Stimulated activated CD8-positive, alpha-beta memory T cell treated with anti-CD3 and anti-CD28 coated beads, Interleukin-7, amount 100 ng/mL, for 1 hour (primary cell): ENCODE measurements around the gene FXR2.
"Not testable (repeated sequence)": the region's sequence is repeated elsewhere in the genome, so short reads cannot be mapped to it uniquely, and the experiment has no call there.

Source experiments
- DNase-seq, 2 donors: peaks; one replicate each; pipeline ENCODE4 v3.0.0-alpha.2; 2020; ENCODE audit warnings: low read depth in 2 of 2

FXR2 gene

DNA sequence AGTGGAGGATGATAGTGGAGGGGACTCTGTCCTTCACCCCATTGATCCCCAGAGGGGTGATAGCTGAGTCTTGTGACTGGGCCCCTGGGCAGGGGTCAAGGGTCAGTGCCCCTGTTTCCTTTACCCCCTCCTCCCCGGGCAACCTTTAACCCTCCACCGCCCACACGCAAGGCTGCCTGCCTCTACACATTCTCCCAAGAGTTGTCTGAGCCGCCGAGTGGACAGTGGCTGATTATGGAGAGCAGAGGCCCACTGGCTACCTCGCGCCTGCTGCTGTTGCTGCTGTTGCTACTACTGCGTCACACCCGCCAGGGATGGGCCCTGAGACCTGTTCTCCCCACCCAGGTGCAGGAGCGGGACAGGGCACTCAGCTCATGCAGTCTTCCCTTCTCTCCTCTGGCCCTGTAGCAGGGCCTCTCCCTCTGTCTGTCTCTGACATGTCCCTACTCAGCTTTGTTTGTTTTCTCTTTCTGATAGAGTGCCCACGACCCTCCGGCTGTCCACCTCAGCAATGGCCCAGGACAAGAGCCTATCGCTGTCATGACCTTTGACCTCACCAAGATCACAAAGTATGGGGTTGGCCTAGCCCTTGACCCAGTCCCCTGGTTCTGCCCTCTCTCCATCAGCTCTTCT lies 15.4 kb upstream of the FXR2 start, which contains the start of gene SHBG:
Gene SHBG, plus strand, starts transcription at position 197 of the 633 bp plus-strand sequence. Its CDS starts 38 bp downstream, at position 235.
- no peak for DNase-seq

DNA sequence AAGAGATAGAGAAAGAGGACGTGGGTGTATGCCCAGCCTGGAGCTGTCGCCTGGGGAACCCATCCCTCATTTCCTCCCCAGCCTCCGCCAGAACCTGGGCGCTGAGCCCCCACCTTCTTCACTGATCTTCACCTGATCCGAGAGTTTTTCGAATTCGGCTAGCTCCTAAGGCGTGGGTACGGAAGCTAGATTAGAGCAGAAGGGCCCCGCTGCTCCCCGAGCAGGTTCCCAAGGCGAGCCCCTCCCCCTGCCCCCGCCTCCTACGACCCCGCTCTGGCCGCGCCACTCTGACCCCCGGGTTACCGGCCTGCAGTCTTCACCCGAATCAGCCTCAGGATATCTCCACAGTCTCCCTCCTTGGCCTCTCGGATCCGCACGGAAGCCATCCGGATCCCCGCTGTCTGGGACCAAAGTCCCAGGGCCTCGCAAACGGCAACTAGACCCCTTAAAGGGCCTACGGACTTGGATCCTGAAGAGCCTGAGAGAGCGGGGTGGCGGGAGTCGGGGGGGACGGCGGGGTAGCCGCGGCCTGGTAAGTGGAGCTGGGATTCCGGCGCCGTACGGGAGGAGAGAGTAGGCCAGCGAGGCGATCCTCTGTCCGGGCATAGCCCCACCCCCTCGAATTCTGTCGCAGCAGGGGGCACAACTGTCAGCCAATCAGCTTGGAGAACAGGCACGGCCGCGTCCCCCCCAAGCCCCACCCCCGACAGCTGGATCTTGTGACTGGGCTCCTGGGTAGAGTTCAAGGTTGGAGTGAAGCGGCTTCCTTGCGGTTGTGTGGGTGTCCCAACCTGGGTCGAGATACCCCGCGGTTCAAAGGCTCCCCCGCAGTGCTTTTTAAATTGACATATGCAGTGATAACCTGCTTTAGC lies 12.8 kb upstream of the FXR2 start, which contains the start of gene SAT2:
Gene SAT2, minus strand, starts transcription at position 572 of the 872 bp plus-strand sequence. Its CDS starts 186 bp downstream, at position 386.
- DNase-seq = peak; percentile 70

DNA sequence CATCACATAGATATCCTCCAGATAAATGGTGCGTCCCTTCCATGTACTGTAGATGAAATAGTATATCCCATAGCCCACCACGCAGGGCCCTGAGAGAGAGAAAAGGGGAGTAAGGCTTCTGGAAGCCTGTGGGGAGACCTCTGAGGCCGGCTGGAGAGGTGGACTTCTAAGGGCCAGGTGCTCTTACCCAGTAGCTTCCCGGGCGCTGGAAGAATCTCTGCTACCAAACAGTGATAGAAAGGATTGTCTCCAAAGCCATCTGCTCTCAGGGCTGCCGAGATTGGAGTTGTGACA lies 12.2 kb upstream of the FXR2 start:
- no peak for DNase-seq

DNA sequence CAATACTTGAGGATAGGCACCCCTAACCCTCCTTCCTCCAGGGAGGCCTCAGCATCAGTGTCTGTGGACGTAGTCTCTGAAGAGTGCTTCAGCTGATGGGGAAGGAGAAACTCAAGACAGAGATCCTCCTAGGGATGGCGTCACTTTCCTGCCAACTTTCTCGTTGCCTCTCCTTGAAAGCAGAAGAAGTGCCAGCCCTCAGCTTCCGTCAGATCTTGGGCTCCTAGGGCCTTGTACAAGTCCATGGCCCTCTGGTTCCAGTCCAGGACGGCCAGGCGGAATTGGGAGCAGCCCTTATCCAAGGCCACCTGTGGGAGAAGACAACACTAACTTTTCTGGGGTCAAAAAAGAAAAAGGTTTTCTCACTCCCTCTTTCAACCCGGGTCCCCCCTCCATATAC lies 11.6 kb upstream of the FXR2 start:
- DNase-seq = no peak

DNA sequence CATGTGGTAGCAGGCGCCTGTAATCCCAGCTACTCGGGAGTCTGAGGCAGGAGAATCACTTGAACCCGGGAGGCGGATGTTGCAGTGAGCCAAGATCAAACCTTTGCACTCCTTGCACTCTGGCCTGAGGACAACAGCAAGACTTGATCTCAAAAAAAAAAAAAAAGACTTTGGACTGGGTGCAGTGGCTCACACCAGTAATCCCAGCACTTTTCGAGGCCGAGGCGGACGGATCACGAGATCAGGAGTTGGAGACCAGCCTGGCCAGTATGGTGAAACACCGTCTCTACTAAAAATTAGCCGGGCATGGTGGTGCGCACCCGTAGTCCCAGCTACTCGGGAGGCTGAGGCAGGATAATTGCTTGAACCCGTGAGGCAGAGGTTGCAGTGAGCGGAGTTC lies 11.1 kb upstream of the FXR2 start:
- DNase-seq = not testable (repeated sequence)

DNA sequence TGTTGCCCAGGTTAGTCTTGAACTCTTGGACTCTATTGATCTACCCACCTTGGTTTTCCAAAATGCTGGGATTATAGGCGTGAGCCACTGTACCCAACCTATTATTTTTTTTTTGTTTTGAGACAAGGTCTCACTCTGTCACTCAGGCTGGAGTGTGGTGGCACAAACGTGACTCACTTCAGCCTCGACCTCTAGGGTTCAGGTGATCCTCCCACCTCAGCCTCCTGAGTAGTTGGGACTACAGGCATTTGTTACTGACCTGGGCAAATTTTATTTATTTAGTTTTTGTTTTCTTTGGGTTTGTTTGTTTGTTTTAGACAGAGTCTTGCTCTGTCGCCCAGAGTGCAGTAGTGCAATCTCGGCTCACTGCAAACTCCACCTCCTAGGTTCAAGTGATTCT lies 9.0 kb upstream of the FXR2 start:
- DNase-seq = no peak

DNA sequence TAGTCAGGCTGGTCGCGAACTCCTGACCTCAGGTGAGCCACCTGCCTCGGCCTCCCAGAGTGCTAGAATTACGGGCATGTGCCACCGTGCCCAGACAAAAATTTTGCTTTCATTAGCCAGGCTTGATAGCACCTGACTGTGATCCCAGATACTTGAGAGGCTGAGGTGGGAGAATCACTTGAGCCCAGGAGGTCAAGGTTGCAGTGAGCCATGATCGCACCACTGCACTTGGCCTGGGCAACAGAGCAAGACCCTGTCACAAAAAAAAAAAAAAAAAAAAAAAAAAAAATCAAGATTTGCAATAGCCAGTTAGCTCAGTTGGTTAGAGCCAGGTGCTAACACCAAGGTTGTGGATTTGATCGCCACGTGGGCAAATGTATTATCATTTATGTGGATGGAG lies 6.1 kb upstream of the FXR2 start:
- DNase-seq = no peak

DNA sequence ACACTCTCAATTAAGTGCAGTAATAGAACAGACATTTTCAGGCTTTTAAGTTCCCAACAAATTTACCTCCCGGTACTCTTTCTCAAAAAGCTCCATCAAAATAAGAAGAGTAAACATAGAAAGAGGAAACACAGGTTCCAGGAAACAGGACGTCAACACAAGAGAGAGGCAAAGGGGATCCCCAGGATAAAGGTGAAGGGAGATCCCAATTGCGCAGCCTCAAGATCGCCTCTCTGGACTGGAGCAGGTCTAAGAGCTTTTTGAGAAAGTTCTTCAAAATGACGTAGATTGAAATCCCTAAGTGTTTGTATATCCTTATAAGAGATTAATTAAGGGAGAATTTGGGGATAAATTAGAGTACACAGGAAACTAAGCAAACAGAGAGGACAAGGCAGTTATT lies 3.9 kb upstream of the FXR2 start:
- DNase-seq = no peak

DNA sequence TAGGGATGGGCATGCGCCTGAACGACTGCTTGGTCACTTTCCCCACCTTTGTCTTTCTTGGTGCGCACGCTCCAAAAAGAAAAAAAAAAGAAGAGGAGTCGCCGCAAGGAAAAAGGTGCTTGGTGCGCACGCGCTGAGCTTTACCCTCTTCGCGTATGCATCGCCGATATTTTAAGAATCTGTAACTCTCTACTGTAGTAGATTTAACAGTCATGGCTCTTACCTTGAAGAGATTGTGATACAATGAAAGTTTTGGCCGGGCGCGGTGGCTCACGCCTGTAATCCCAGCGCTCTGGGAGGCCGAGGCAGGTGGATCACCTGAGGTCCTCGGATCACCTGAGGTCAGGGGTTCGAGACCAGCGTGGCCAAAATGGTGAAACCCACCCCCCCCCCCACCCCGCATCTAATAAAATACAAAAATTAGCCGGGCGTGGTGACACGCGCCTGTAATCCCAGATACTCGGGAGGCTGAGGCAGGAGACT lies 609 bp upstream of the FXR2 start:
- DNase-seq = no peak

DNA sequence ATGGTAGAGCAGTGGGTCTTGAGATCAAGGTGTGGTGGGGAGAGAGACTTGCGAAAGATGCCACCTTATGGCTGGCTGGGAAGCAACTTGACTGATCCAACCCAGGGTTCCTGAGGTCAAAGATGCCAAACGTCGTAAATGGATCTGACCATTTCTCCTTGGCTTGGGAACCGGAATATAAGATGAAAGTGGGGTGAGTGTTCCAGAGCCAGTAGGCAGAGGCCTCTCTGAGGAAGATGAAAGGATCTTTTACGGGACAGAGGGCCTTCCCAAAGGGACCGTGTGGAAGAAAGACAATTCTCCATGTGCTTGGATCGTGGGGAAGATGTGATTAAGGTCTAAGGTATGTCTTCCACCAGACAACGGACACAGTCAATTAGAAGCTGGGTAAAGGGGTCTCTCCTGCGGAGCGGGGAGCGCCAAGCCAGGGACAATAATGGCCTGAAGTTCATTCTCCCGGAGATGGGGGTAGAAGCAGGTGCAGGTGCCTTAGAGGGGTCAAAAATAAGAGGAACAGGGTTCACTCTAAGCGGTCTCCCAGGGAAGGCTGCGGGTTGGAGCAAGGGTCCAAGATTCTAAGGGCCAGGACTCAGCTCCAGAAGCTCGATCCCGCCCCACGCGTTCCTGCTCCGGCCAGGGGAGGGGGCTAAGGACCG lies 800 bp downstream of the FXR2 start:
- no peak for DNase-seq

DNA sequence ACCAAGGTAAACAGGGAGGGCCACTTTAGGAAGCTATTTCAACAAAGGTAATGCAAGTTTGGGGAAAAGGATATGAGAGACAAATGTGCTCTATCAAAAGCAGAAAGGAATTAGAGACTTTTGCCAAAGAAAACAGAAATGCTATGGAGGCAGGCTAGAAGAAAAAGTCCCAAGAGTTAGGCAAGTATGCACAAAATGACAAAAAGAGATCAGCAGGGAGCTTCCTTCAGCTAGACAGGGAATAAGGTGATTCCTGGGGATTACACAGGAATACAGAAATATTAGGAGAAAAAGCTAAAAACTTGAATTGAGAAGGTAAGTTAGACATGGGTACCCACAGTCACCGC lies 2.4 kb downstream of the FXR2 start:
- no peak for DNase-seq

DNA sequence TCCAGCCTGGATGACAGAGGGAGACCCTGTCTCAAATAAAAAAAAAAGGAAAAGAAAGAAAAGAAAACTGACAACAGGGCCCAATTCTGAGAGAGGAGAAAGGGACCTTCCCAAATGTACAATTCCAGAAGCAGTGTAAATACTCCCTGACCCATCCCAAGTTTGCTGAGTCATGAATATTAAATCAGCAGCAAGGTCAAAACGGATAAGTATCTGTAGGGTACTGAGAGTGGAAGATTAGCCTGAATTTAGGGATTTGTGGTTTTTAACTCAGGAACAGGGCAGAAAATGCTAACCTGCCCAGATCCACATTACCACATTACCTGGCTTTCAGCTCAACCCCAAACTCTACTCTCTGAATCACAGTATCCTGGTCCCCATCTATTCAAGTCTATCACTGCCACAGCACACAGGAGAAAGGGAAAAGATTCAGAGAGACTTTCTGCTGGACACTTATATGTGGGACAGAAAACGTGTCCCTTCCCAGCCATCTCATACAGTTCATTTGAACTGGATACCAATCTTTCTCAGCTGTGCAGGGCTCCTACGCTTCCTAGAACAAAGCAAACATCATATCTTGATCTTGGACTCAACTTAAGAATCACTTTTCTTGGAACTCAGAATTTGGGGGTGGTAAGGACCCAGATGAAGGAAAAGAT lies 2.9 kb downstream of the FXR2 start:
- no peak for DNase-seq

DNA sequence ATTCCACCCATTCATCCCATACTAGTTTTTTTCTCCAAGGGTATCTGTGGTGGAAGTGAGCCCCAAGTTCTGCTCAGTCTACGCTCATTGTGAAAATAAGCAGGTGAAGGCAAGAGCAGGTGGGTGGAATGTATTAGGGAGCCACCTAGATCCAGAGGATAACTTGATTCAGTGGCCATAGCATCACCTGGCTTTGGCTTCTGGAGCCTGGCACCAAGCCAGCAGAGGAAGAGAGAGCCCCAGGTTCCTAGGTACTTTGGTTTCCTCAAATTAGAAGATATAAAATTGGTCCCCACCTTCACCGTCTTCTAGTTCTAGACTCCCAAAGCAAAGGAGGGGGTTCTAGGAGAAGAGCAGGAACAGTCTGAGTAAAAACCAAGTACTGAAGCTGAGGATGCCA lies 4.1 kb downstream of the FXR2 start:
- DNase-seq = no peak

DNA sequence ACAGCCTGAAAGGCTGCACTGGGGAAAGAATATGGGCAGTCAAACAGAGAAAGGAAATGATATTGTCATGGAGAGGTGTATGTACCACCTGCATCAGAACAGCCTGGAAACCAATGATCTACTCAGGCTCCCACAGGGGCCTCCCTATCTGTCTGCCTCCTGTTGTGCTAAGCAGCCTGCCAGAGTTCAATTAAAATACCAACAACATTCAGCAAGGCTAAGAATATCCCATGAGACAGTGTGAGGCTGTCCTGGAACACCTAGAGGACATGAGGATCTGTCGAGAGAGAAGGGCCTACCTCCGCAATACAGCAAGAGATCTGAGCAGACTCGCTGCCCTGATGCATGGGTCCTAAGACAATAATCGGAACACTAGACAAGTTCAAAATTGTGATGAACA lies 8.4 kb downstream of the FXR2 start:
- no peak for DNase-seq

DNA sequence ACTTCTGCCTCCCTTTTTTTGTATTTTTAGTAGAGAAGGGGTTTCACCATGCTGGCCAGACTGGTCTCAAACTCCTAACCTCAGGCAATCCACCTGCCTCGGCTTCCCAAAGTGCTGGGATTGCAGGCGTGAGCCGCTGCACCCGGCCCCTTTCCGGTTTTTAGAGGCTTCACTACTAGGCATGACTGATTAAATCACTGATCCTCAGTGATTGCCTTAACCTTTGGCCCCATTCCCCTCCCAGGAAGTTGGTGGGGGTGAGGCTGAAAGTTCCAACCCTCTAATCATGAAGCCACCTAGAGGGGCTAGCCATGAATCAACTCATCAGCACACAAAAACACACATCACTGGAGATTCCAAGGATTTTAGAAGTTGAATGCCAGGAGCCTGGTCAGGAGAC lies 17.1 kb downstream of the FXR2 start:
- DNase-seq = not testable (repeated sequence)

DNA sequence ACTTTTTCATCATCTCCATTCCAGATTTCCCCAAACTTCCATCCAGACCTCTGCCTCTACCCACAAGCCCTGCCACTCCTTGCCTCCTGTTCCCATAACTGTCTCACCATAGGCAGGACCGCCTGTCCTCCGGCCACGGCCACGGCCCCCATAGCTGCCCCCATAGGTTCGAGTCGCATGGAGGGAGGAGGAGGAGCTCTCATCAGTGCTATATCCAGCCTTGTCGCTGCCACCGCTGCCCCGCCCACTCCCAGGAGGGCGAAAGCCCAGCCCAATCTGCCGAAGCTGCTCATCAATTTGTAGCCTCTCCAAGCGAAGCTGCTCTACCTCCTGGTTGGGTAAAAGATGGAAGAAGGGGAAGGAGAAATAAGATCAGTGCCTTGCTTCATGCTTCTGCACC lies 21.4 kb downstream of the FXR2 start:
- DNase-seq = no peak

DNA sequence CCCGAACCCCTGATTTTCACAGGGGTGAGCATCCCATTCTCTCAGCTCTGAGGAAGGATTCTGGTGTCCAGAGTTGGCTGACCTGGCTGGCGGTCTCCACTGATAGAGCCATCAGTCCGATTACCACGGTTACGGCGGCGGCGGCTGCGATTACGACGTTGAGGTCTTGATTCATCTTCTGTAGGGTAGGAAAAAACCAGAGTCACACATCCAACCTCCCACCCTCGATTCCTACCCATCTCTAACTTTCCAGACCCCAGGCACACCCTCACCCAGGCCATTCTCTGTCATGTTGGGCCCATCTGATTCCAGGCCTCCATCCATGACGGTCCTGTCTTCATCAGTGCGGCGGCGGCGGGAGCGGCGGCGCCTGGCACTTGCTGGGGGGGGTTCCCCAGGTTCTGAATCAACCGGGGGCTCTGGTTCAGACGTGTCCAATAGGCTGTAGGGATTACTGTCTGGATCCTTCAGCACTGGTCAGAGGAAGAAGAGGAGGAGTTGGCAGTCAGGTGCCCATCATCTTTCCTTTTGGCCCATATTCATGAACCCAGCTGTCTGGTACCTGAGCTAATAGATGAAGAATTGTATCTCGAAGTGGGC lies 22.2 kb downstream of the FXR2 start:
- no peak for DNase-seq

DNA sequence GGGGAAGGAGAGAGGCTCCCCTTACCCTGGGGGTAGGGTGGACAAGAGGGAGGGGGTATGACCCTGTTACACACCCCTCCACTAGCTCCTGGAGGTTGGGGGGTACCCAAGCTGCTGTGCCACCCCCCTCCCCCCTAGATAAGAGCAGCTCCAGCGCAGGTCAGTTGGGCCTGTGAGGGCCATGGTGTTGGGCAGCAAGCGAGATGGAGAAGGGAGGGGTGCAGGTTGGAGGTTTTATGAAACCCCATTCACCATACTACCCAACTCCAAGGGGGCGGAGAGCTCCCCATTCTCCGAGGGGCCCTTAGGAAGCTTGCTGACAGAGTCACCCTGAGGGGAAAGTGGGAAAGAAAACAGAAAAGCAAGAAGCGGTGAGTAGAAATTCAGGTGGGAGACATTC lies 23.1 kb downstream of the FXR2 start:
- no peak for DNase-seq

DNA sequence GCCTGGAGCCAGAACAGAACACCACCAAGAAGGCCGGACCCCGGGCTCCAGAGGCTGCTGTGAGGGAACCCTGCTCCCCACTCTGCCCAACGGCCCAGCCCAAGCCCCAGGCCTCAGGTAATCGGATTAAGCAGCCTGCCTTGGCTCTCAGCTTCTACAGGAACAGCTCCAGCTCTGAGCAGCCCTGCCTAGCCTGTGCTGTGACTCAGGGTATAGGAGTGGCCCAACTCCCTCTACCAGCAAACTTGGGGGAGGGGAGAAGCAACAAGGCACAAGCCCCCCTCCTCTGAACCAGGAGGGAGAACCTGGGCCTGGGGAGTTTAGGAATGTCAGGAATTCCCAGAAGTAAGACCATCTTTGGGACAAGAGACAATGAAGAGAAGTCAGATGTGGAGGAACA lies 24.0 kb downstream of the FXR2 start:
- DNase-seq = no peak

DNA sequence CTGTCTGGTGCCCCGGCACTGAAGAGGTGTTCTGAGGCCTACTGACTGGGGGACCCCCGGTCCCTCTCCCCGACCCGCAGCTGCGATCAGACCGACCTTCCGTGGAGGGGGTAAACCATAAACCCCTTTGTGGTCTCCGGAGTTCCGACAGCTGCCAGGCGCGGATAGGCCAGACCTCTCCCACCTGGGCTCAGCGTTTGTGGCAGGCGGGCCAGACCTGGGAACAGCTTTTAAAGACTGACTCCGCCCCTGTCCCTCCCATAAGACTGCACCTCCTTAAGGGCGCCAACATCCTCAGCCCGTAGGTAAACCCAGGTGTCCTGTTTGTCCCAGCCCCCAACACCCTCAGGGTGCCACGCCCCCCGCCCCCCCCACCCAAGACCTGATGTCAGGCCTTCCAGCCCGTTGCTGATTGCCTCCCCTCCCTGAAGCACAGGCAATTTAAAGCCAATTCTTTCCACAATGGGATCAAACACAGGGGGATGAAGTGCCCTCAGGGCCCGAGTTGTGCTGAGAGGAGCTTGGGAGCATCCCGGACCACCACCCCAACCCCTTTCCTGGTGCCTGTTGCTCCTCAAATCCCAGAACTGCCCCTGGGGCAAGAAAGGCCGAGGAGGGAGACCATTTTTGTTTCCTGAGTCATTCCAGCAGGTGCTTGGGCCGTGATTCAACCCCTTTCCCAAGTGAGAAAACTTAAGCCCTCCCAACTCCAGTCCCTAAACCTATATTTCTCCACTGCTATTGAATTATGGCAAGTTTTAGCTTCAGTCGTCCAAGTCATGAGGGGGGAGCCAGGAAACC lies 24.6 kb downstream of the FXR2 start, which contains the start of gene SOX15:
Gene SOX15, minus strand, starts transcription at position 204 of the 801 bp plus-strand sequence. CDS start 418 bp downstream, outside the sequence.
- DNase-seq = no peak
